Measurements from ENCODE around the gene TIGD6.

TIGD6 gene

GRCh38 chr5:149981206-149981605 is 19.2 kb downstream of the TIGD6 start:
- in situ Hi-C loops (cut with MboI; ENCODE audit: low sequenced_read_pairs) = no loop called here

GRCh38 chr5:149979896-149980295 is 20.6 kb downstream of the TIGD6 start:
- in situ Hi-C loops (cut with MboI; ENCODE audit: low sequenced_read_pairs) = loop anchor here (5.0 kb wide), 1 partner anchor 143 kb away; no protein-coding TSS in a partner anchor

- in situ Hi-C loops (cut with MboI; ENCODE audit: low sequenced_read_pairs) = loop anchor here (5.0 kb wide), 1 partner anchor 138 kb away; no protein-coding TSS in a partner anchor
These were observed 25.0 kb downstream of the TIGD6 start for GRCh38 chr5:149975409-149975808.

GRCh38 chr5:149969181-149969930 is 31.1 kb downstream of the TIGD6 start:
- in situ Hi-C loops (cut with MboI; ENCODE audit: low sequenced_read_pairs) = loop anchor here (10.0 kb wide), 1 partner anchor 335 kb away; no protein-coding TSS in a partner anchor

GRCh38 chr5:149966946-149967345 is 33.5 kb downstream of the TIGD6 start:
- in situ Hi-C loops (cut with MboI; ENCODE audit: low sequenced_read_pairs) = loop anchor here (10.0 kb wide), 1 partner anchor 332 kb away; no protein-coding TSS in a partner anchor

GRCh38 chr5:149963729-149964128 is 36.7 kb downstream of the TIGD6 start:
- in situ Hi-C loops (cut with MboI; ENCODE audit: low sequenced_read_pairs) = loop anchor here (10.0 kb wide), 1 partner anchor 329 kb away; no protein-coding TSS in a partner anchor

- in situ Hi-C loops (cut with MboI; ENCODE audit: low sequenced_read_pairs) = loop anchor here (10.0 kb wide), 1 partner anchor 328 kb away; no protein-coding TSS in a partner anchor
These were observed 37.7 kb downstream of the TIGD6 start for GRCh38 chr5:149962601-149963300.

- in situ Hi-C loops (cut with MboI; ENCODE audit: low sequenced_read_pairs) = loop anchor here (10.0 kb wide), 1 partner anchor 327 kb away; no protein-coding TSS in a partner anchor
These were observed 38.5 kb downstream of the TIGD6 start for GRCh38 chr5:149961957-149962409.

- in situ Hi-C loops (cut with MboI; ENCODE audit: low sequenced_read_pairs) = loop anchor here (10.0 kb wide), 1 partner anchor 326 kb away; no protein-coding TSS in a partner anchor
These were observed 39.2 kb downstream of the TIGD6 start for GRCh38 chr5:149961186-149961685.

GRCh38 chr5:149960272-149961185 is 39.9 kb downstream of the TIGD6 start, which contains the start of gene SLC26A2:
TSS of gene SLC26A2 (plus strand) at chr5:149960758. CDS start at chr5:149977653, 16,895 bp downstream.
- in situ Hi-C loops (cut with MboI; ENCODE audit: low sequenced_read_pairs) = loop anchor here (10.0 kb wide), 1 partner anchor 326 kb away; no protein-coding TSS in a partner anchor

- in situ Hi-C loops (cut with MboI; ENCODE audit: low sequenced_read_pairs) = loop anchor here (10.0 kb wide), 1 partner anchor 325 kb away; no protein-coding TSS in a partner anchor
These were observed 40.8 kb downstream of the TIGD6 start for GRCh38 chr5:149959406-149960236.

GRCh38 chr5:149957855-149958254 is 42.6 kb downstream of the TIGD6 start:
- in situ Hi-C loops (cut with MboI; ENCODE audit: low sequenced_read_pairs) = no loop called here

- in situ Hi-C loops (cut with MboI; ENCODE audit: low sequenced_read_pairs) = no loop called here
These were observed 43.8 kb downstream of the TIGD6 start for GRCh38 chr5:149956685-149957084.

- in situ Hi-C loops (cut with MboI; ENCODE audit: low sequenced_read_pairs) = no loop called here
These were observed 45.7 kb downstream of the TIGD6 start for GRCh38 chr5:149954798-149955197.

GRCh38 chr5:149953436-149954121 is 46.9 kb downstream of the TIGD6 start:
- in situ Hi-C loops (cut with MboI; ENCODE audit: low sequenced_read_pairs) = no loop called here

GRCh38 chr5:149951138-149951749 is 49.2 kb downstream of the TIGD6 start:
- in situ Hi-C loops (cut with MboI; ENCODE audit: low sequenced_read_pairs) = no loop called here

GRCh38 chr5:149948993-149949392 is 51.5 kb downstream of the TIGD6 start:
- in situ Hi-C loops (cut with MboI; ENCODE audit: low sequenced_read_pairs) = no loop called here

GRCh38 chr5:149946118-149946517 is 54.3 kb downstream of the TIGD6 start:
- in situ Hi-C loops (cut with MboI; ENCODE audit: low sequenced_read_pairs) = no loop called here

Data from HL-60/S4 (cell line).